SK-N-MC (cell line): ENCODE results near the gene UXS1.

ENCODE experiments used
- EZH2 ChIP-seq: fragments of 200-600 bp; sonication (generic); IDR thresholded peaks from one replicate; pipeline ENCODE4 v1.6.1; 2017; ENCODE audit warnings: antibody characterized with exemption
- FOXP2 ChIP-seq: optimal IDR thresholded peaks from 2 replicates; pipeline ENCODE3; 2011; ENCODE audit warnings: mild to moderate bottlenecking, moderate library complexity; ENCODE audit not compliant: insufficient read depth; ENCODE audit errors: extremely low read length, control extremely low read depth
- POLR2AphosphoS5 ChIP-seq: IDR thresholded peaks from 2 replicates; pipeline ENCODE4 v1.6.1; 2012; ENCODE audit warnings: mild to moderate bottlenecking, low read depth, low read length, borderline replicate concordance

DNA sequence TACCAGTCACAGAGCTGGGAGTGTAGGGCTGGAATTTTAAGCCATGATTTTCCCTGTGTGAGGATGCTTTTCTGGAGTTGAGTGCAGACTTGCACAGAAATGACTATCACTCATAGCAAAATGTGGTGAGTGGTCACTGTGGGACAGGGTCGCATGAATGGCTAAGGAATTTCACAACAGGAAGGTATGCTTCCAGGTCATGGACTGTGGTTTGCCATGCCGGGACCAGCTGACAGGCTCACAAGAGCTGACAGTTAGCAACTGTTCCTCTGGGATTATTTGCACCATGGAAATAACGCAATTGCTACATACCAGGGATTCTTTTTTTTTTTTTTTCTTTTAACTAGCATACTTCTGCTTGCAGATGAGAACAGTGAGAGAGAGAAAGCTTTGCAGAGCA, 3.8 kb upstream of the UXS1 start:
- TF ChIP-seq POLR2AphosphoS5 (no peak), EZH2 (no peak), FOXP2 (no peak)
